Mesothelial cell of epicardium (in vitro differentiated cells): ENCODE data around the gene ITPR1. TPM values are rescaled to one million over a fixed set of nuclear protein-coding genes. Genes with fewer than 3 reads are reported as not detected.

Experiments
- DNase-seq, 2 experiments: peaks; one replicate each; pipeline ENCODE4 v3.0.0; 2021; ENCODE audit warnings: low spot score in 2 of 2; ENCODE audit not compliant: unreplicated experiment in 2 of 2
- H3K27ac Mint-ChIP-seq: 2 replicates; pipeline ENCODE4 v1.8.0; 2021; ENCODE audit warnings: mixed read lengths
- H3K27me3 Mint-ChIP-seq: 2 replicates; pipeline ENCODE4 v1.8.0; 2021; ENCODE audit warnings: low read depth, mixed read lengths
- H3K36me3 Mint-ChIP-seq: 2 replicates; pipeline ENCODE4 v1.8.0; 2021; ENCODE audit warnings: mixed read lengths
- H3K4me1 Mint-ChIP-seq: 2 replicates; pipeline ENCODE4 v1.8.0; 2021; ENCODE audit warnings: mixed read lengths
- H3K4me3 Mint-ChIP-seq: 2 replicates; pipeline ENCODE4 v1.8.0; 2021; ENCODE audit warnings: mild to moderate bottlenecking, moderate library complexity, mixed read lengths
- H3K9me3 Mint-ChIP-seq: 2 replicates; pipeline ENCODE4 v1.8.0; 2021; ENCODE audit warnings: mixed read lengths
- CTCF ChIP-seq: fragments of 200-600 bp; sonication (generic); IDR thresholded peaks from one replicate; pipeline ENCODE4 v1.5.0; 2021; ENCODE audit warnings: antibody characterized with exemption; ENCODE audit not compliant: unreplicated experiment
- total RNA-seq: library from RNA; stranded (reverse); gene quantifications from 3 replicates; pipeline ENCODE4 v1.2.1, GENCODE V29; 2021

ITPR1 gene
- total RNA-seq, 1 donor from 2014 or later: 21.3 TPM

DNA sequence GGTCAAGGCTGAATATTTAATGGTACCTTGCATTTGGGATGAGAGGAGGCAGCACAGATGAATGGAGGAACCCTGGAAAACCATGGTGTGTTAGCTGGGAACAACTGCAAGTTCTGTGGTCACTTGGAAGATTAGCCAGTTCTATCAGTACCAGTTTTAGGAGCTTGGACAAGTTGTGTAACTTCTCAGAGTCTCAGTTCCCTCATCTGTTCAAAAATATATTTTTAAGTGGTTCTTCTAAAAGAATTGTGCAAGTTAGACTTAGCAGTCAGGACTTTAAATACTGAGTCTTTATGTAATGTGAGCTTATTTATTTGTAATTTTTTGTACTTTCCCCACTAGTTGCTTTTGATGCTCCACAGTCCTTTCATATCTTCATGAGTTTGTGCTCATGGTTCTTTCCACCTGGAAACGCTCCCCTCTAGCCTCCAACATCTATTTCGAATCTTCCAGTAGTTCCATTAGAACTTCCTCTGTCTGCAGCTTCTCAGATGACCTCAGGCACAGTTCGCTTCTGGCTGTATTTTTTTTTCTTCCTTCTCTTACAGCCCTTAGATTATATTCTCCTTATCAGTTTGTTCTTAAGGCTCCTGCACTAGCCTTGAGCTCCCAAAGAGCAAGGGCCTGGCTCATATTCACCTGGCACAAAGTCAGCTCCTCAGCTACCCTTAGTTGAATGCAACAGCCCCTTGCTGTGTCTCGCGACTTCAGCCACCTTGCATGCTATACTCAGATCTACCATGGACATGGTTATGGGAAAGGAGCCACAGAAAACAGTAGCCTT, 27.1 kb downstream of the ITPR1 start:
- peaks cover 11% of the 10 kb centered on the region for H3K27me3 Mint-ChIP-seq
- H3K36me3 Mint-ChIP-seq: no peaks in the 10 kb centered on the region
- DNase-seq: no peak
- peaks cover 29% of the 10 kb centered on the region for H3K4me1 Mint-ChIP-seq
- H3K27ac Mint-ChIP-seq: no peak overlapping the region
- TF ChIP-seq CTCF: no peak
- H3K4me3 Mint-ChIP-seq: no peak overlapping the region
- no peaks in the 10 kb centered on the region for H3K9me3 Mint-ChIP-seq

GRCh38 chr3:4522947-4523346, 29.8 kb downstream of the ITPR1 start:
- Mint-ChIP-seq H3K27me3 (peaks cover 9% of the 10 kb centered on the region), H3K36me3 (no peaks in the 10 kb centered on the region), H3K9me3 (no peaks in the 10 kb centered on the region), H3K4me3 (no peak overlapping the region), H3K4me1 (peaks cover 13% of the 10 kb centered on the region), H3K27ac (no peak overlapping the region)
- DNase-seq: no peak
- no peak for TF ChIP-seq CTCF

DNA sequence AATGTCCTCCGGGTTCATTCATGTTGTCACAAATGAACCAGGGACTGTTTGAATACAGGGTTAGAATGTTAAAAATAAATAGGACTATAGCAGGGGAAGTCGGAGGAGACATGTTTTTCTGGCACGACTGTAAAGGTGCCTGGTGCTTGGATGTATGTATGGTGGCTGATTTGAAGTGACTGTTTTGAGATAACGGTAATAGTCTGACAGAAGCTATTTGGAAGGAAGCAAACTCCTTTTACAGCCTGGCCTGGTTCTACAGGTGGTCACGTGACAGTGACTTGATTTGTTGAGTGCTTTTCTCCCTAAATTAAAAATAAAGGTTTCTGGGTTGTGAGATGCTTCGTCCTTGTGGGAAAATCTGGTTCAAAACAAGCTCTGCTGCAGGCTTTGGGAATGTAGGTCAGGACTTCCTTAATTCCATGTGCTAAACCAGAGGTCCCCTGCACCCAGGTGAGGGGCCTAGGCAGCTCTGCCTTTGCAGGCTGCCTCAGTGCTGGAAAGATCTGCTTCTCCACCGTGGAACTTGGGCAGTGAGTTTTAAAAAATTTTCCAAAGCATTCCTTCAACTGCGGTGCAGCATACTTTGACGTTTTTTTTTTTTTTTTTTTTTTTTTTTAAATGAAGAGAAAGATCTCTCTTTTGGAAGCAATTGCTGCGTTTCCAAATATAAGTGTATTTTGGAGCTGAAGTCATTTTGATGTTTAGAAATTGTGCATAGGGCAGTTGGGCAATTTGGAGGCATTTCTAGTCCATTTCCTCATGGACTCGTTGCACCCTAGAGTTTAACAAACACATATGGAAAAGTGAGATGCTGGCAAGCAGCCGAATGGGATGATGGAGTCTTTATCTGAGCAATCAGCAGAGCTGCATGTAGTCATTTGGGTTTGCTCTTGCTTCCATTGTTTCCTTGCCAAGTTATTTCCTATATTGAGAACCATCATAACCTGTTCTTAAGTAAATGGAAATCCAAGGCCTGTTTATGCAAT, 30.9 kb downstream of the ITPR1 start:
- H3K27ac Mint-ChIP-seq: peak overlapping the region; percentile 15
- H3K27me3 Mint-ChIP-seq: peaks cover 7% of the 10 kb centered on the region
- H3K4me3 Mint-ChIP-seq: no peak overlapping the region
- no peak for TF ChIP-seq CTCF
- H3K36me3 Mint-ChIP-seq: no peaks in the 10 kb centered on the region
- no peaks in the 10 kb centered on the region for H3K9me3 Mint-ChIP-seq
- H3K4me1 Mint-ChIP-seq: peaks cover 17% of the 10 kb centered on the region
- DNase-seq: no peak

DNA sequence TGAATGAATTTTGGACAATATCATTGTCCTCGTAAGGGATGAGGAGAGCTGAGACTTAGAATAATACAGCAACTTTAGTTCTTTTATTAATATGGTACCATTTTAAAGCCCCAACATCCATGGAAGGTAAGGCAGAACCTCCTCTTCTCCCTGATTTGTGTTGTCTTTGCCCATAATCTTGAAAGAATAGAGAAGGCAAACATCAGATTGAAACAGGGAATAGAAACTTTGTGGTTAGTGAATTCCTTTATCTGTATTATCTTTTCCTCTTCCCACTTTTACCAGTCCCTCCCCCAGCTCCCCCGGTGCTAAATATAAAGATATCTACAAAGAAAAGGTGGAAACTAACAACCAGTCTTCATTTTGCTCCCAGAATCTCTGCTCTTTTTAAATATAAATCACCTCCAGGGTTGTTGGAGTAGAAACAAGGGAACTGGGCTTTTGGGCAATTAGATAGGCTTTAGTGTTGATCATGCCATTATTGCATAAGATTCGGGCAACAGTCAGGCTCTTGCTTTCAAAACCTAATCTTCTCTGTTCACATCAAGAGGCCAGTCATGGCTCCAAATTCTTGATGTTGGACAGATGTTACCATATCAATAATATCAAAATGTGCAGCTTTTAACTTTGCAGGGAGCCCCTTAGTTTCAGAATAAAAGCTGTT, 32.5 kb downstream of the ITPR1 start:
- peaks cover 4% of the 10 kb centered on the region for H3K27me3 Mint-ChIP-seq
- no peak overlapping the region for H3K27ac Mint-ChIP-seq
- H3K36me3 Mint-ChIP-seq: no peaks in the 10 kb centered on the region

More for the DNA sequence above, 32.5 kb downstream of the ITPR1 start:
- no peak for TF ChIP-seq CTCF
- DNase-seq: no peak
- Mint-ChIP-seq H3K9me3 (no peaks in the 10 kb centered on the region), H3K4me1 (peaks cover 15% of the 10 kb centered on the region), H3K4me3 (no peak overlapping the region)
